ENCODE measurements around the gene STIL.
A peak's percentile ranks its signal among the peaks of the same experiment; 100 is the strongest.
"Not testable (repeated sequence)": the region's sequence is repeated elsewhere in the genome, so short reads cannot be mapped to it uniquely, and the experiment has no call there.

Gene STIL

GRCh38 chr1:47276850-47277249 is 37.1 kb downstream of the STIL start:
- no peak for DNase-seq (ENCODE audit: low read depth)
- no peak overlapping the region for H3K4me3 ChIP-seq (ENCODE audit: low read depth, low read length)
- TF ChIP-seq MAX (IDR thresholded peaks at IDR 0.05; ENCODE audit: low read depth, low read length) (no peak), MYC (IDR thresholded peaks at IDR 0.05; ENCODE audit: low read depth, low read length) (no peak), POLR2A (IDR thresholded peaks at IDR 0.05; ENCODE audit: extremely low read depth, insufficient read length) (no peak)
- TF ChIP-seq, protein P1, sequence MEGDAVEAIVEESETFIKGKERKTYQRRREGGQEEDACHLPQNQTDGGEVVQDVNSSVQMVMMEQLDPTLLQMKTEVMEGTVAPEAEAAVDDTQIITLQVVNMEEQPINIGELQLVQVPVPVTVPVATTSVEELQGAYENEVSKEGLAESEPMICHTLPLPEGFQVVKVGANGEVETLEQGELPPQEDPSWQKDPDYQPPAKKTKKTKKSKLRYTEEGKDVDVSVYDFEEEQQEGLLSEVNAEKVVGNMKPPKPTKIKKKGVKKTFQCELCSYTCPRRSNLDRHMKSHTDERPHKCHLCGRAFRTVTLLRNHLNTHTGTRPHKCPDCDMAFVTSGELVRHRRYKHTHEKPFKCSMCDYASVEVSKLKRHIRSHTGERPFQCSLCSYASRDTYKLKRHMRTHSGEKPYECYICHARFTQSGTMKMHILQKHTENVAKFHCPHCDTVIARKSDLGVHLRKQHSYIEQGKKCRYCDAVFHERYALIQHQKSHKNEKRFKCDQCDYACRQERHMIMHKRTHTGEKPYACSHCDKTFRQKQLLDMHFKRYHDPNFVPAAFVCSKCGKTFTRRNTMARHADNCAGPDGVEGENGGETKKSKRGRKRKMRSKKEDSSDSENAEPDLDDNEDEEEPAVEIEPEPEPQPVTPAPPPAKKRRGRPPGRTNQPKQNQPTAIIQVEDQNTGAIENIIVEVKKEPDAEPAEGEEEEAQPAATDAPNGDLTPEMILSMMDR (IDR thresholded peaks at IDR 0.05; ENCODE audit: low read depth, low read length) = no peak

DNA sequence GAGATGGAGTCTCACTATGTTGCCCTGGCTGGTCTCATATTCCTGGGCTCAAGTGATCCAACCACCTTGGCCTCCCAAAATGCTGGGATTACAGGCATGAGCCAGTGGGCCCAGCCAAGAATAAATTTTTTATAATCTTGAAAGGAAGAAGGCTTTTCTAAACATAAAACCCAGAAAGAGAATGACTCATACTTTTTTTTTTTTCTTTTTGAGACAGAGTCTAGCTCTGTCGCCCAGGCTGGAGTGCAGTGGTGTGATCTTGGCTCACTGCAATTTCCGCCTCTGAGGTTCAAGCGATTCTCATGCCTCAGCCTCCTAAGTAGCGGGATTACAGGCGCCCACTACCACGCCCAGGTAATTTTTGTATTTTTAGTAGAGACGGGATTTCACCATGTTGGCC is 38.1 kb downstream of the STIL start:
- not testable (repeated sequence) for H3K4me3 ChIP-seq (ENCODE audit: low read depth, low read length); DNase-seq (ENCODE audit: low read depth)

DNA sequence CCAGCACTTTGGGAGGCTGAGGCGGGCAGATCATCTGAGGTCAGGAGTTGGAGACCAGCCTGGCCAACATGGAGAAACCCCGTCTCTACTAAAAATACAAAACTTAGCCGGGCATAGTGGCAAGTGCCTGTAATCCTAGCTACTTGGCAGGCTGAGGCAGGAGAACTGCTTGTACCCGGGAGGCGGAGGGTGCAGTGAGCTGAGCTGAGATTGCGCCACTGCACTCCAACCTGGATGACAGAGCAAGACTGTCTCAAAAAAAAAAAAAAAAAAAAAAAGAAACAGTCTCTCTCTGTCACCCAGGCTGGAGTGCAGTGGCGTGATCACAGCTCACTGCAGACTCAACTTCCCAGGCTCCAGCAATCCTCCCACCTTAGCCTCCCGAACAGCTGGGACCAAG is 48.4 kb downstream of the STIL start:
- DNase-seq (ENCODE audit: low read depth); H3K4me3 ChIP-seq (ENCODE audit: low read depth, low read length): not testable (repeated sequence)

DNA sequence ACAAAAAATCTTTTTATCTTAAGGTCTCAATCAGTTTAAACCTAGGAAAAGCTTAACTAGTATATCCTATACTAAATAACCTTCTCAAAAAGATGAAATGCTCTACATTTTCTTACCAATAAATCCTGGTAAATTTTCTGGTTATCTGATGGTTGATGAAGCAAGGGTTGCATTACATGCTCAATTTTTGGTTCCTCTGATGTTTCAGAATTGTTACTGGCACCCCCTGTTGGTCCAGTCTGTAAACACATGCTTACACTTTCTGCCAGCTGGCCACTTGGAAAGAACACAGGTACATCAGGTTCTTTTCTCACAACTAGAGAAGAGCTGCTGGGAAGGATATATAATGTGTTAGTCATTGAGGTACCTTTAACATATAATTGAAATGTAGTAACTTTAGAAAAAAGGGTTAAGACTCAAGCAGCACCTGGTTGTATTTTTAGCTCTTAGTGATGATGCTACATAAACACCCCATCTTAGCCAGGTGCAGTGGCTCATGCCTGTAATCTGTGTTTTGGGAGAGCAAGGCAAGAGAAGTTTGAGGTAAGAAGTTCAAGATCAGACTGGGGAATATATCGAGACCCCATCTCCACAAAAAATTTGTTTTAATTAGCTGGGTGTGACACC is 51.0 kb downstream of the STIL start:
- peak; percentile 55 for DNase-seq (ENCODE audit: low read depth)
- TF ChIP-seq POLR2A (IDR thresholded peaks at IDR 0.05; ENCODE audit: extremely low read depth, insufficient read length) = no peak
- TF ChIP-seq, protein P1 (IDR thresholded peaks at IDR 0.05; ENCODE audit: low read depth, low read length) = peak; percentile 56
- TF ChIP-seq MYC (IDR thresholded peaks at IDR 0.05; ENCODE audit: low read depth, low read length) = no peak
- TF ChIP-seq MAX (IDR thresholded peaks at IDR 0.05; ENCODE audit: low read depth, low read length) = peak; percentile 36
- no peak overlapping the region for H3K4me3 ChIP-seq (ENCODE audit: low read depth, low read length)

GRCh38 chr1:47257224-47257623 is 56.7 kb downstream of the STIL start:
- no peak for TF ChIP-seq MYC (IDR thresholded peaks at IDR 0.05; ENCODE audit: low read depth, low read length)
- TF ChIP-seq POLR2A (IDR thresholded peaks at IDR 0.05; ENCODE audit: extremely low read depth, insufficient read length) = no peak
- TF ChIP-seq MAX (IDR thresholded peaks at IDR 0.05; ENCODE audit: low read depth, low read length) = no peak
- TF ChIP-seq, protein P1 (IDR thresholded peaks at IDR 0.05; ENCODE audit: low read depth, low read length) = no peak
- DNase-seq (ENCODE audit: low read depth) = no peak
- H3K4me3 ChIP-seq (ENCODE audit: low read depth, low read length) = no peak overlapping the region

GRCh38 chr1:47252795-47253194 is 61.2 kb downstream of the STIL start:
- DNase-seq (ENCODE audit: low read depth) = no peak
- TF ChIP-seq MYC (IDR thresholded peaks at IDR 0.05; ENCODE audit: low read depth, low read length) = no peak
- TF ChIP-seq POLR2A (IDR thresholded peaks at IDR 0.05; ENCODE audit: extremely low read depth, insufficient read length) = no peak
- no peak for TF ChIP-seq MAX (IDR thresholded peaks at IDR 0.05; ENCODE audit: low read depth, low read length)
- TF ChIP-seq, protein P1 (IDR thresholded peaks at IDR 0.05; ENCODE audit: low read depth, low read length) = no peak
- no peak overlapping the region for H3K4me3 ChIP-seq (ENCODE audit: low read depth, low read length)

DNA sequence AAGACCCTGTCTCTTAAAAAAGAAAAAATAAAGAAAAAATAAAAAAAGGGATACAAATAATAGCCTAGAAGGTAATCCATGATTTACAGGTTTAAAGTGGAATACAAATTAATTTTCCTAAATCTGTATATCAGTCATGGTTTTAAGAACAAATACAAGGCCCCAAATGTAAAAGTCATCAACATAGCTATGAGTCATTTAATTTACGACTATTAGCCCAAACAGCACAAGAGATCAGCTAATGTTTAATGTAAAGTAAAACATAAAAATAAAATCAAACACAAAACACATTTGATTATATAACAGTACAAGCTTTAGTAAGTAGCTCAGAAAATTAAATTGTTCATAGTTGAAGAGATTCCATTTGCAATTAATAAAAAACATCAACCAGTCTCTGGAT is 61.6 kb downstream of the STIL start:
- H3K4me3 ChIP-seq (ENCODE audit: low read depth, low read length) = no peak overlapping the region
- TF ChIP-seq MAX (IDR thresholded peaks at IDR 0.05; ENCODE audit: low read depth, low read length) (no peak), POLR2A (IDR thresholded peaks at IDR 0.05; ENCODE audit: extremely low read depth, insufficient read length) (no peak), MYC (IDR thresholded peaks at IDR 0.05; ENCODE audit: low read depth, low read length) (no peak)
- TF ChIP-seq, protein P1 (IDR thresholded peaks at IDR 0.05; ENCODE audit: low read depth, low read length) = no peak
- DNase-seq (ENCODE audit: low read depth) = no peak
